G401.6 (cell line): ENCODE measurements around the gene RUNDC3A.
"Not testable (repeated sequence)": the region's sequence is repeated elsewhere in the genome, so short reads cannot be mapped to it uniquely, and the experiment has no call there.

Experiments
- FAIRE-seq: peaks from 2 replicates; lab custom pipeline; 2012; peaks lifted over from hg19 to GRCh38; lab: Jason Lieb, UNC

The RUNDC3A gene

GRCh38 chr17:44360144-44360533, 51.7 kb downstream of the RUNDC3A start:
- no peak for FAIRE-seq

- FAIRE-seq, result no peak
Measured at GRCh38 chr17:44360826-44361225, 52.4 kb downstream of the RUNDC3A start.

DNA sequence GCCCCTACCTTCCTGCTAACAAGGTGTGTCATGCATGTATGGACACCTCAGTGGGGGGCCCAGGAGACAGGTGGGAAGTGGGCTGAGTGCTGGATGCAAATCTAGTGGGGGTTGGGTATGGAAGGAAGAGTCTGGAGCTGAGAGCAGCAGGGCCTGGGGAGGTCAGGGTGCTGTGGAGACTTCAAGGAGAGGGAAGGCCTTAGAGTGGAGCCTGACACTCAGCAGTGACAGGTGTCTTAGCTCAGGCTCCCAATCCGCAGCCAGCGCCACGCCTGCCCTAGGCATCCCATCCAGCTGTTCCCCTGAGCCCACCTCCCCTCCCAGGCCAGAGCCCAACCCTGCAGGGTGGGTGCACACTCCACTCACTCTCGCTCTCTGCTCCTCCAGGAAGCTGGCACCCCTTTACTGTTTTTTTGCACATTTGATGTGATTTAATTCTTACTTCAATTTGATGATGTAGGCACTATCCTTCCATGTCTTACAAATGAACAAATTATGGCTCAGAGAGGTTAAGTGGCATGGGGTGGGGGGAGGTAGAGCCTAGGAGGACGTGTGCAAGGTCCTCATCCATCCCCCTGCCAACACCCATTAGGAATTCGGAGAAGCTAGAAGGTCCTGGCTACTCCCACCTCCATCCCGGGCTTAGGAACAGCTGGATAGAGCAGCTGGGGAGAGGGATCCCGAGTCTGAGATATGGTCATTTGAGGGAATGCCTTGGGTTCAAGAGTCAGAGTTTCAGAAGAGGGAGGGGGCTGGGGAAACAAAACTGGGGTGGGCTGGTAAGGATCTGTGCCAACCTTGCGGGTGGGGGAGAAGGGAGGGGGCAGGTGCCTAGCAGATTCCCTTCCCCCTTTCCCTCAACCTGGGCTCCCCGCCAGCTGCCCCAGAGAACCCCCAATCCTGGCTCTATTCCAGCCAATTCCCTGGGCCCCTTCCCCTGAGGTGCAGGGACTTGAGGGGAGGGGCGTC, 53.2 kb downstream of the RUNDC3A start:
- no peak for FAIRE-seq

- FAIRE-seq, result no peak
Measured at GRCh38 chr17:44362459-44362948, 54.1 kb downstream of the RUNDC3A start.

DNA sequence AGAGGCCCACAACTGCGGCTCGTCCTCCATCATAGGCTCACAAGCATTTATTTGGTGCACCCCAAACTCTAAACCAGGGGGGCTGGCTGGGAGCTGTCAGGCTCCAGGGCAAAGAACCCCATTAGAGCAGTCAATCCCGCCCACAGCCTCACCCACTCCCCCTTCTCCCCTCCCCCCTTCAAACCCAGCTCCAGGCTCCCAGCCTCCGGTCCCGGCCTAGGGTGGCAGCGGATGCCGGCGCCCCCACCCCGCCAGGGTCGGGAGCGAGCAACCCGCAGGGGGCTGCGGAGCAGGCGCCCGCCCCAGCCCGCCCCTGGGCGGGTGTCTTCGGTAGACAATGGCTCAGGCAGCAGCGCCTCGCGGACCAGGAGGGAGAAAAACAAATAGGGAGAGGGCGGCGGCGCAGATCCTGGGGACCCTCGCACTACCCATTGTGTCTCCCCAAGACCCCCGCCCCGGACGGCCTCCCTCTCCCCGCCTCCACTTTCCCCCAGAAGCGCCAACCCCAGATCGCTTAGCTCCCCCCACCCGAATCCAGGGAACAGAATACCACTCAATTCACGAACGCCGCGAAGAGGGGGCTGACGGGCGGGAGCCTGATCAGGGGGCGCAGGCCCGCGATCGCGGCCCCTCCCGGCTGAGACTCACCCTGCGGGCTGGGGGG, 54.7 kb downstream of the RUNDC3A start:
- FAIRE-seq, result no peak

DNA sequence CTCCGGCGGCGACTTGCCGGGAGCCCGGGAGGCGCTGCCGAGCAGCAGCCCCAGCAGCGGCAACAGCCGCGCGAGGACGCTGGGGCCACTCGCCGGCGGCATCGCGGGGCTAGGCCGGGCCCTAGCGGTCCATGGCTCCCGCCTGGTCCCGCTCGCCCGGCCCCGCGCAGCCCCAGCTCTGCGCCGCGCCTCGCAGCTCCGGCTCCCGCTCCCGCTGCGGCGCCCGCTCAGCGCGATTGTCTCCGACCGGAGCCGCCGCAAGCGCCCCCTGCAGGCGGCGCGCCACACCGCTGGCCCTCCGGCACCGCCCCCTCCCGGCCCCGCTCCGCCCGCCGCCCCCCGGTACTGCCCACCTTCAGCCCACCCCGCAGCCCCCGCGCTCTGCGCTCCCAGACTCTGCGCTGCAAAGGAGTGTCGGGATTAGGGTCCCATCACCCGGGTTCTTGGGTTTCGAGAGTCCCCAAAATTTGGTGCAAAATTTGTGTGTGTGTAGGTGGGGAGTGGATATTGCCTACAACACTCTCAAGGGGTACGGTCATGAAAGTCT, 55.3 kb downstream of the RUNDC3A start, which contains the start of gene FAM171A2:
Gene FAM171A2 (minus strand): TSS at position 241 of the 547 bp plus-strand sequence. CDS start 139 bp downstream, at position 102.
- FAIRE-seq, result no peak

GRCh38 chr17:44365051-44365450, 56.6 kb downstream of the RUNDC3A start:
- FAIRE-seq, result not testable (repeated sequence)

DNA sequence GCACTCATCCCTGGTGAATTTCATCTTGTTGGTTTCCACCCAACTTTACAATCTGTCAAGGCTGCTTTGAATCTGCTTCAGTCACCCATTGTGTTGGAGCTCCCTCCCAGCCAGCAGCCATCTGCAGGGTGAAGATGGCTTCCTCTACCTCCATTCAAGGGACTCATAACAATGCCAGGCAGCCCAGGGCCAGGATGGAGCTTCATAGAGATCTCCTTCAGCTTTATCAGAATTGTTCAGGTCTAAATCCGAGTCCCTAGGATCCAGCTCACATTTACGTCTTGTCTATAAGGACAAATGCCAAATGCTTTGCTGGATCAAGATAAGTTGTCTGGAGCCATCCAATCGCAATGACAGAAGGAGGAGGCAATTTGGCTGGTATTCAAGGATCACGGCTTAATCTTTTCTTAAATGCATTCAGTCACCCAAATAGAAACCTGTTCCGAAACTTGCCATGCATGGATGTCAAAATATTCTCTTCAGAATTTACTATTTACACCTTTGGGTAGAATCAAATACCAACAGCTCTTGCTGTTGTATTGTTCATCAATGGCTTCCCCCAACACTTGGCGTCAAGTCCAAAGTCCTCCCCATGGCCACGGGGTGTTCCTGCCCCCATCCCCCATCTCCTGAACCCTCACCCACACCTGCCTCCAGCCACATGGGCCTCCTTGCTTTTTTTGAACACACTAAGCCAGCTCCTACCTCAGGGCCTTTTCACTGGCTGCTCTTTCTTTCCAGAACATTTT, 59.0 kb downstream of the RUNDC3A start:
- FAIRE-seq, result no peak
